Spleen (tissue), 11 donors: ENCODE measurements around the gene FTCDNL1. TPM values are rescaled to one million over a fixed set of nuclear protein-coding genes. Genes with fewer than 3 reads are reported as not detected.

Source experiments
- DNase-seq: peaks from one replicate; pipeline ENCODE4 v3.0.0-alpha.2; 2020
- H3K27ac ChIP-seq, 8 donors: fragments of 200-600 bp; sonication (generic) in 7 of 8; 1 replicate in 4 of 8; 2 replicates in 4 of 8; pipeline versions ENCODE4 v1.5.0 to v1.8.0; 2016 to 2021; ENCODE audit warnings: inconsistent platforms in 4 of 8, mild to moderate bottlenecking in 4 of 8, moderate library complexity in 1 of 8
- H3K27me3 ChIP-seq, 7 donors: fragments of 200-600 bp; sonication (generic) in 6 of 7; replicated peaks in 1 of 7; 1 replicate in 4 of 7; 2 replicates in 3 of 7; pipeline versions ENCODE4 v1.5.0 to v1.8.0; 2016 to 2021; ENCODE audit warnings: inconsistent platforms in 3 of 7, mild to moderate bottlenecking in 1 of 7
- H3K36me3 ChIP-seq, 6 donors: fragments of 200-600 bp; sonication (generic) in 5 of 6; 1 replicate in 4 of 6; 2 replicates in 2 of 6; pipeline versions ENCODE4 v1.5.0 to v1.8.0; 2016 to 2021; ENCODE audit warnings: inconsistent platforms in 2 of 6
- H3K4me1 ChIP-seq, 6 donors: fragments of 200-600 bp; sonication (generic) in 5 of 6; 1 replicate in 3 of 6; 2 replicates in 3 of 6; pipeline versions ENCODE4 v1.5.0 to v1.8.0; 2016 to 2021; ENCODE audit warnings: inconsistent platforms in 3 of 6
- H3K4me3 ChIP-seq, 8 donors: fragments of 200-600 bp; sonication (generic) in 7 of 8; 1 replicate in 4 of 8; 2 replicates in 4 of 8; pipeline versions ENCODE4 v1.5.0 to v1.8.0; 2016 to 2021; ENCODE audit warnings: inconsistent platforms in 4 of 8, mild to moderate bottlenecking in 4 of 8, moderate library complexity in 2 of 8
- H3K9me3 ChIP-seq, 8 donors: fragments of 200-600 bp; sonication (generic) in 7 of 8; 1 replicate in 4 of 8; 2 replicates in 4 of 8; pipeline versions ENCODE4 v1.5.0 to v1.8.0; 2016 to 2021; ENCODE audit warnings: inconsistent platforms in 4 of 8
- CTCF ChIP-seq, 11 experiments: fragments of 200-600 bp in 7 of 11; fragments of 450-650 bp in 4 of 11; sonication (generic) in 4 of 11; IDR thresholded peaks in 8 of 11; conservative IDR thresholded peaks in 3 of 11; 1 replicate in 7 of 11; 2 replicates in 4 of 11; pipeline versions ENCODE4 v1.4.0 to v1.8.0; 2016 to 2021; ENCODE audit warnings: antibody characterized with exemption in 11 of 11, inconsistent platforms in 4 of 11, mild to moderate bottlenecking in 1 of 11
- POLR2A ChIP-seq, 3 donors: fragments of 450-650 bp; IDR thresholded peaks; one replicate each; pipeline ENCODE4 v1.5.1; 2017; ENCODE audit warnings: antibody characterized with exemption in 3 of 3, mild to moderate bottlenecking in 1 of 3
- POLR2AphosphoS5 ChIP-seq, 3 donors: sonication (generic); formaldehyde crosslinking; IDR thresholded peaks; one replicate each; pipeline ENCODE4 v1.5.1; 2017; ENCODE audit warnings: antibody characterized with exemption in 3 of 3
- WGBS, 5 donors: extraction: QIAGEN DNeasy Blood & Tissue Kit in 3 of 5; methylation state at CpG; one replicate each; pipeline versions ENCODE4 v1.1.5 to v1.1.7; 2013 to 2018; 5-methylcytosine and 5-hydroxymethylcytosine counted together
- intact Hi-C: fragments of 100-400 bp; cut with DNase I; formaldehyde crosslinking; loops from one replicate; pipeline ENCODE4 v1.15.0; 2023; ENCODE audit warnings: low total_unique reads
- polyA plus RNA-seq, 3 donors: library from polyadenylated mRNA; stranded (reverse); fragments of 200-250 nt; gene quantifications; one replicate each; pipeline ENCODE4 v1.2.1, GENCODE V29; 2013
- total RNA-seq, 7 donors: library from RNA; depleted of rRNA in 3 of 7; stranded (reverse); fragments of >200 nt in 3 of 7; fragmentation: NEBNext Ultra II Directional in 4 of 7; extraction: Animal tissue kit (Norgen Biotek cat#: 25700) in 4 of 7; gene quantifications; one replicate each; pipeline versions ENCODE4 v1.1.0 to v1.2.1, GENCODE V29; 2016 to 2021
- donor health status: healthy with polysubstance abuse.
- donor health status: DM: no; HTN: no; CAD: no; lungs with moderate emphysema.
- donor health status: DM: no; HTN: no; CAD: no.
- donor health status: Bipolar disorder and iron deficiency.
- donor health status: healthy.
- donor health status: DM: no; HTN: no; CAD: no.
- donor health status: DM: yes; HTN: yes; CAD: no.

Gene FTCDNL1
- total and polyA plus RNA-seq, 10 donors = 2.1 to 10.3 (median 7.0) TPM

- no peaks in the 10 kb centered on the region for H3K27me3 ChIP-seq
- TF ChIP-seq POLR2AphosphoS5 (IDR thresholded peaks at IDR 0.05) (no peak), POLR2A (IDR thresholded peaks at IDR 0.05) (no peak), CTCF (IDR thresholded peaks at IDR 0.05 in 8 of 11, conservative IDR thresholded peaks at IDR 0.05 in 3 of 11) (no peak)
Measured at GRCh38 chr2:199718074-199718473, 132.9 kb downstream of the FTCDNL1 start.

GRCh38 chr2:199717587-199717907, 133.4 kb downstream of the FTCDNL1 start:
- H3K36me3 ChIP-seq = no peaks in the 10 kb centered on the region
- H3K27me3 ChIP-seq = no peaks in the 10 kb centered on the region
- peaks cover 0 to 10% (median 0%) of the 10 kb centered on the region in 8 donors for H3K9me3 ChIP-seq
- no peak for DNase-seq
- H3K27ac ChIP-seq = no peak overlapping the region
- intact Hi-C loops = no loop called here
- H3K4me1 ChIP-seq = no peaks in the 10 kb centered on the region
- TF ChIP-seq POLR2AphosphoS5 (IDR thresholded peaks at IDR 0.05) = no peak
- no peak for TF ChIP-seq CTCF (IDR thresholded peaks at IDR 0.05 in 8 of 11, conservative IDR thresholded peaks at IDR 0.05 in 3 of 11)
- TF ChIP-seq POLR2A (IDR thresholded peaks at IDR 0.05) = no peak
- no peak overlapping the region for H3K4me3 ChIP-seq

More at GRCh38 chr2:199718074-199718473, 132.9 kb downstream of the FTCDNL1 start:
- no peaks in the 10 kb centered on the region for H3K4me1 ChIP-seq
- no peaks in the 10 kb centered on the region for H3K36me3 ChIP-seq
- intact Hi-C loops = no loop called here
- no peak overlapping the region for H3K27ac ChIP-seq
- no peak overlapping the region for H3K4me3 ChIP-seq
- no peak for DNase-seq
- 90 to 96% (median 93%) methylated on average over 4 of the region's 4 CpGs for WGBS, 5 donors
- peaks cover 0 to 10% (median 0%) of the 10 kb centered on the region in 8 donors for H3K9me3 ChIP-seq

GRCh38 chr2:199716807-199717586, 134.0 kb downstream of the FTCDNL1 start:
- Histone ChIP-seq H3K9me3 (peaks cover 0 to 10% (median 0%) of the 10 kb centered on the region in 8 donors), H3K4me1 (no peaks in the 10 kb centered on the region), H3K27ac (no peak overlapping the region), H3K27me3 (no peaks in the 10 kb centered on the region), H3K36me3 (no peaks in the 10 kb centered on the region), H3K4me3 (no peak overlapping the region)
- no peak for TF ChIP-seq POLR2A (IDR thresholded peaks at IDR 0.05)
- TF ChIP-seq CTCF (IDR thresholded peaks at IDR 0.05 in 8 of 11, conservative IDR thresholded peaks at IDR 0.05 in 3 of 11) = no peak
- TF ChIP-seq POLR2AphosphoS5 (IDR thresholded peaks at IDR 0.05) = no peak
- no peak for DNase-seq
- intact Hi-C loops = no loop called here
- WGBS, 5 donors = 34 to 42% (median 38%) methylated on average over 4 of the region's 4 CpGs

GRCh38 chr2:199713746-199714145, 137.2 kb downstream of the FTCDNL1 start:
- 42 to 63% (median 47%) methylated on average over 2 of the region's 2 CpGs for WGBS, 5 donors
- intact Hi-C loops = no loop called here
- H3K36me3 ChIP-seq = no peaks in the 10 kb centered on the region

More at GRCh38 chr2:199713746-199714145, 137.2 kb downstream of the FTCDNL1 start:
- Histone ChIP-seq H3K9me3 (peaks cover 0 to 5% (median under 1%) of the 10 kb centered on the region in 8 donors), H3K27me3 (no peaks in the 10 kb centered on the region), H3K4me1 (no peaks in the 10 kb centered on the region), H3K27ac (no peak overlapping the region), H3K4me3 (no peak overlapping the region)
- DNase-seq = no peak
- TF ChIP-seq POLR2A (IDR thresholded peaks at IDR 0.05) (no peak), POLR2AphosphoS5 (IDR thresholded peaks at IDR 0.05) (no peak), CTCF (IDR thresholded peaks at IDR 0.05 in 8 of 11, conservative IDR thresholded peaks at IDR 0.05 in 3 of 11) (no peak)
